ENCODE measurements around the gene ATOH7. TPM values are rescaled to one million over a fixed set of nuclear protein-coding genes. Genes with fewer than 3 reads are reported as not detected.
"Not testable (repeated sequence)": the region's sequence is repeated elsewhere in the genome, so short reads cannot be mapped to it uniquely, and the experiment has no call there.

Gene ATOH7
- total RNA-seq, 2 donors from 2014 or later = not detected

- H3K36me3 ChIP-seq (replicated peaks in 1 of 2; ENCODE audit: insufficient read depth in 1 of 2, low read depth in 2 of 2) = no peaks in the 10 kb centered on the region
- intact Hi-C loops (cut with DNase I) = loop anchor here (10.0 kb wide), 1 partner anchor 93 kb away; no protein-coding TSS in a partner anchor
- no peak overlapping the region for H3K27ac ChIP-seq
- H3K27me3 ChIP-seq = no peaks in the 10 kb centered on the region
- no peak overlapping the region for H3K4me3 ChIP-seq
- ATAC-seq = no peak
- DNase-seq = no peak
- TF ChIP-seq CTCF (IDR thresholded peaks at IDR 0.05) (no peak), POLR2A (IDR thresholded peaks at IDR 0.05) (no peak)
- H3K4me1 ChIP-seq = no peaks in the 10 kb centered on the region
- no peaks in the 10 kb centered on the region for H3K9me3 ChIP-seq
- WGBS, 2 donors = 38 to 56% methylated on average over 1 of the region's 1 CpG
Observed at GRCh38 chr10:68211669-68212068, 20.2 kb downstream of the ATOH7 start.

GRCh38 chr10:68208424-68209042 lies 23.4 kb downstream of the ATOH7 start:
- peak; percentile 7 to 56 (median 33) for TF ChIP-seq CTCF (IDR thresholded peaks at IDR 0.05)
- no peak for TF ChIP-seq POLR2A (IDR thresholded peaks at IDR 0.05)
- Histone ChIP-seq H3K4me1 (no peaks in the 10 kb centered on the region), H3K4me3 (no peak overlapping the region), H3K9me3 (no peaks in the 10 kb centered on the region), H3K27me3 (no peaks in the 10 kb centered on the region), H3K27ac (no peak overlapping the region), H3K36me3 (replicated peaks in 1 of 2; ENCODE audit: insufficient read depth in 1 of 2, low read depth in 2 of 2) (no peaks in the 10 kb centered on the region)
- 51 to 59% methylated on average over 10 of the region's 10 CpGs for WGBS, 2 donors
- intact Hi-C loops (cut with DNase I) = no loop called here
- ATAC-seq (no peak), DNase-seq (peak; percentile 23 to 66 (median 40))

GRCh38 chr10:68202960-68203353 lies 29.0 kb downstream of the ATOH7 start:
- Histone ChIP-seq H3K4me3 (no peak overlapping the region), H3K27ac (no peak overlapping the region), H3K9me3 (no peaks in the 10 kb centered on the region), H3K27me3 (no peaks in the 10 kb centered on the region), H3K36me3 (replicated peaks in 1 of 2; ENCODE audit: insufficient read depth in 1 of 2, low read depth in 2 of 2) (no peaks in the 10 kb centered on the region), H3K4me1 (no peaks in the 10 kb centered on the region)
- ATAC-seq (no peak), DNase-seq (no peak)
- intact Hi-C loops (cut with DNase I) = no loop called here
- TF ChIP-seq POLR2A (IDR thresholded peaks at IDR 0.05) (no peak), CTCF (IDR thresholded peaks at IDR 0.05) (no peak)
- 44 to 51% methylated on average over 5 of the region's 5 CpGs for WGBS, 2 donors

- Histone ChIP-seq H3K4me1 (no peaks in the 10 kb centered on the region), H3K4me3 (no peak overlapping the region), H3K27ac (no peak overlapping the region), H3K9me3 (no peaks in the 10 kb centered on the region), H3K36me3 (replicated peaks in 1 of 2; ENCODE audit: insufficient read depth in 1 of 2, low read depth in 2 of 2) (no peaks in the 10 kb centered on the region), H3K27me3 (no peaks in the 10 kb centered on the region)
- intact Hi-C loops (cut with DNase I) = no loop called here
- TF ChIP-seq POLR2A (IDR thresholded peaks at IDR 0.05) (no peak), CTCF (IDR thresholded peaks at IDR 0.05) (no peak)
- WGBS, 2 donors = 40 to 53% methylated on average over 3 of the region's 3 CpGs
- ATAC-seq (no peak), DNase-seq (no peak)
Observed at GRCh38 chr10:68196701-68197100, 35.2 kb downstream of the ATOH7 start.

GRCh38 chr10:68195776-68196175 lies 36.1 kb downstream of the ATOH7 start:
- H3K4me1 ChIP-seq; H3K36me3 ChIP-seq (replicated peaks in 1 of 2; ENCODE audit: insufficient read depth in 1 of 2, low read depth in 2 of 2); H3K4me3 ChIP-seq; H3K27me3 ChIP-seq; DNase-seq; ATAC-seq; intact Hi-C loops (cut with DNase I); H3K27ac ChIP-seq; H3K9me3 ChIP-seq: not testable (repeated sequence)
- 73 to 86% methylated on average over 2 of the region's 2 CpGs for WGBS, 2 donors

Measured in body of pancreas (tissue), 4 donors.